ENCODE measurements around the gene TTC9B.

The TTC9B gene

DNA sequence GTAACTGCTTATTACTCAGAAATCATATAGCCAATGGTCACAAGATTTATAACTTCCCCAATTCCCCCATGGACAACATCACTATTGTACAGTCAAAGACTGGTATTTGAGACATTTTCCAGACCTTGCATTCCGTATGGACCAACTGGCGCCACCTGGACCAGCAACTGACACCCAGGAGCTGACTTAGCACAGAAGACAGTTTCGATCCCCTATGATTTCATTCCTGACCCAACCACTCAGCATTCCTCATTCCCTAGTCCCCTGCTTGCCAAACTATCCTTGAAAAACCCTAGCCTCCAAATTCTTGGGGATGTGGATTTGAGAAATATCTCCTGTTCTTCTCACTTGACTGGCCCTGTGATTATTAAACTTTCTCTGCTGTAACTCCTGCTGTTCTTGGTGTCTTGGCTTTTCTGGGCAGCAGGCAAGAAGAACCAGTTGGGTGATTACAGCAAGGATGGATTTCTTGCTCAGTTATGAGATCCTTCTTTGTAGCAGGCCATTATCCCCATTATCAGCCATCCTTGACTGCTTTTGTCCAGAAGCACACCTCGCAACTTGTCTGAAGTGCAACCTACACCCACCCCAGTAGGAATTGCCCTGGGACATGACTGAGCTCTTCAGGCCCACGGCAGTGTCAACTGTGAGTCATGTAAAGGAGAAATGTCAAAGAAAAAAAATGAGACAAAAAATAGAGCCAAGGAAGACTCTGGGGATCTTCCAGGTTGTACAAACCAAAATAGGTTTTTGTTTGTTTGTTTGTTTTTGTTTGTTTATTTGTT is 40.7 kb downstream of the TTC9B start:
- TF ChIP-seq FOXP2 (optimal IDR thresholded peaks at IDR 0.05; ENCODE audit: borderline replicate concordance, extremely low read depth, extremely low read length, insufficient read depth) = no peak
- TF ChIP-seq TAF1 (IDR thresholded peaks at IDR 0.05; ENCODE audit: borderline replicate concordance, insufficient read depth, low read length) = no peak
- TF ChIP-seq SIN3A (IDR thresholded peaks at IDR 0.05; ENCODE audit: borderline replicate concordance, insufficient read depth, low read length) = no peak
- no peak for TF ChIP-seq REST (IDR thresholded peaks at IDR 0.05; ENCODE audit: insufficient read depth in 1 of 2, low read depth in 2 of 2, low read length in 2 of 2)
- TF ChIP-seq POLR2AphosphoS5 (IDR thresholded peaks at IDR 0.05; ENCODE audit: low read depth, low read length) = no peak

DNA sequence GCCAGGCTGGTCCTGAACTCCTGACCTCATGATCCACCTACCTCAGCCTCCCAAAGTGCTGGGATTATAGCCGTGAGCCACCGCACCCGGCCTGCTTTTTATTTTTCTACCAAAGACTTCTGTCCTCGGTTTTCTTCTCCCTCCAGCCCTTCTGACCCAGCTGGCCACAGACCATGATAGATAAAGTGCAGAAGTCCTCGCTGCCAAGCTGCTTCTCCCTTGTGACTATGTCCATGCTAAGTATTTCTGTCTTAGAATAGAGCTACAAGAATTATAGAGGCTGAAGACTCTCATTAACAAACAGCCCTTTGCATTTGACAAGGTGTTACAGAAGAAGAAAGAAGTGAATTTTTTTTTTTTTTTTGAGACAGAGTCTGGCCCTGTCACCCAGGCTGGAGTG is 42.4 kb downstream of the TTC9B start:
- no peak for TF ChIP-seq FOXP2 (optimal IDR thresholded peaks at IDR 0.05; ENCODE audit: borderline replicate concordance, extremely low read depth, extremely low read length, insufficient read depth)
- no peak for TF ChIP-seq REST (IDR thresholded peaks at IDR 0.05; ENCODE audit: insufficient read depth in 1 of 2, low read depth in 2 of 2, low read length in 2 of 2)
- no peak for TF ChIP-seq TAF1 (IDR thresholded peaks at IDR 0.05; ENCODE audit: borderline replicate concordance, insufficient read depth, low read length)
- no peak for TF ChIP-seq SIN3A (IDR thresholded peaks at IDR 0.05; ENCODE audit: borderline replicate concordance, insufficient read depth, low read length)
- no peak for TF ChIP-seq POLR2AphosphoS5 (IDR thresholded peaks at IDR 0.05; ENCODE audit: low read depth, low read length)

- TF ChIP-seq FOXP2 (optimal IDR thresholded peaks at IDR 0.05; ENCODE audit: borderline replicate concordance, extremely low read depth, extremely low read length, insufficient read depth) (no peak), SIN3A (IDR thresholded peaks at IDR 0.05; ENCODE audit: borderline replicate concordance, insufficient read depth, low read length) (no peak), POLR2AphosphoS5 (IDR thresholded peaks at IDR 0.05; ENCODE audit: low read depth, low read length) (no peak), TAF1 (IDR thresholded peaks at IDR 0.05; ENCODE audit: borderline replicate concordance, insufficient read depth, low read length) (no peak), REST (IDR thresholded peaks at IDR 0.05; ENCODE audit: insufficient read depth in 1 of 2, low read depth in 2 of 2, low read length in 2 of 2) (no peak)
Measured at GRCh38 chr19:40174092-40174491, 44.1 kb downstream of the TTC9B start.
